Mammary epithelial cell (primary cell): ENCODE data around the gene SIX5.

Source experiments
- CTCF ChIP-seq, 2 donors: IDR thresholded peaks in 1 of 2; conservative IDR thresholded peaks in 1 of 2; 2 replicates each; pipeline ENCODE4 v1.5.1; 2011 to 2012; ENCODE audit warnings: inconsistent platforms in 2 of 2, low read length in 2 of 2, mild to moderate bottlenecking in 2 of 2, control low read depth in 1 of 2, low read depth in 1 of 2; ENCODE audit not compliant: insufficient read depth in 1 of 2; ENCODE audit errors: extremely low read depth in 1 of 2
- EZH2 ChIP-seq: IDR thresholded peaks from 2 replicates; pipeline ENCODE4 v1.6.1; 2012; ENCODE audit warnings: low read length, inconsistent platforms, borderline replicate concordance

DNA sequence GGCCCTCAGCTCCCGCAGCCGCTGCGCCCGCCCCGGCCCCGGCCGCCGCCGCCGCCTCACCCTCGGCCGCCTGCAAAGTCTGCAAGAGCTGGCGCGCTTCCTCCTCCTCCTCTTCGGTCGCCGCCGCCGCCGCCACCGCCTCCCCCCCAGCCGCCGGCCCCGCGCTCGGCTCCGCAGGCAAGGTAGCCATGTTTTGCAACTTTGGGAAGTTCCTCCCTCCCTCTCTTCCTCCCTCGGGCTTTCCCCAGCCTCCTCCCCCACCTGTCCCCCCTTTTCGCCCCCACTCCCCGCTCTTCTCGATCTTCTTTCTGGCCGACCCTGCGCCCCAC lies 433 bp downstream of the SIX5 start:
- no peak for TF ChIP-seq CTCF (conservative IDR thresholded peaks at IDR 0.05 in 1 of 2, IDR thresholded peaks at IDR 0.05 in 1 of 2; ENCODE audit: extremely low read depth in 1 of 2, insufficient read depth in 1 of 2, low read depth in 1 of 2, low read length in 2 of 2)
- TF ChIP-seq EZH2: no peak
